Inflammatory macrophage (primary cell): ENCODE results near the gene TNFRSF17.
A peak's percentile ranks its signal among the peaks of the same experiment; 100 is the strongest.
"Not testable (repeated sequence)": the region's sequence is repeated elsewhere in the genome, so short reads cannot be mapped to it uniquely, and the experiment has no call there.

Experiments
- DNase-seq, 2 donors: peaks; one replicate each; pipeline ENCODE4 v3.0.0-alpha.2; 2020 to 2022
- total RNA-seq, 18 experiments: gene quantifications; one replicate each; lab custom pipeline; 2026; ENCODE audit warnings: mixed read lengths in 6 of 18, inconsistent platforms in 2 of 18; lab: John Stamatoyannopoulos, UW

Gene TNFRSF17
- total RNA-seq = 0 to 0.05 (median 0) reads per million in 18 experiments

DNA sequence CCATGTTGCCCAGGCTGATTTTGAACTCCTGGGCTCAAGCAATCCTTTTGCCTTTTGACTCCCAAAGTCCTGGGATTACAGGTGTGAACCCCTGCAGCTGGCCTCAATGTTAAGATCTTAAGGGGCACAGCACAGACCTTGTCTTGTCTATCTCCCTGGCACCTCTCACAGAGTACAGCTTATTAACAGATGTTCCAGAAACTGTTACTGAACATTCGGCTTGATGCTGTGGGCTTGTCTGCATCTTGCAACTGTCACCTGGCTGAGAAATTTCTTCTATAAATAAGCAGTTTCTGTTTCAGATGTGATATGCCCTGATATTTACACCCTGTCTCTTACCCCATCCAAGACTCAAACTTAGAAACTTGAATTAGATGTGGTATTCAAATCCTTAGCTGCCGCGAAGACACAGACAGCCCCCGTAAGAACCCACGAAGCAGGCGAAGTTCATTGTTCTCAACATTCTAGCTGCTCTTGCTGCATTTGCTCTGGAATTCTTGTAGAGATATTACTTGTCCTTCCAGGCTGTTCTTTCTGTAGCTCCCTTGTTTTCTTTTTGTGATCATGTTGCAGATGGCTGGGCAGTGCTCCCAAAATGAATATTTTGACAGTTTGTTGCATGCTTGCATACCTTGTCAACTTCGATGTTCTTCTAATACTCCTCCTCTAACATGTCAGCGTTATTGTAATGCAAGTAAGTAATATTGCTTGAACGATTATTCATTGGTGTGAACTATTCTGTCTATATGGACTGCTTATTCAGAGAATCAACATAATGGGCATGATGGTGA lies at the start of gene TNFRSF17:
TNFRSF17 (plus strand) TSS at position 450 of the 791 bp plus-strand sequence; CDS start at position 565, 115 bp downstream.
- DNase-seq = no peak

DNA sequence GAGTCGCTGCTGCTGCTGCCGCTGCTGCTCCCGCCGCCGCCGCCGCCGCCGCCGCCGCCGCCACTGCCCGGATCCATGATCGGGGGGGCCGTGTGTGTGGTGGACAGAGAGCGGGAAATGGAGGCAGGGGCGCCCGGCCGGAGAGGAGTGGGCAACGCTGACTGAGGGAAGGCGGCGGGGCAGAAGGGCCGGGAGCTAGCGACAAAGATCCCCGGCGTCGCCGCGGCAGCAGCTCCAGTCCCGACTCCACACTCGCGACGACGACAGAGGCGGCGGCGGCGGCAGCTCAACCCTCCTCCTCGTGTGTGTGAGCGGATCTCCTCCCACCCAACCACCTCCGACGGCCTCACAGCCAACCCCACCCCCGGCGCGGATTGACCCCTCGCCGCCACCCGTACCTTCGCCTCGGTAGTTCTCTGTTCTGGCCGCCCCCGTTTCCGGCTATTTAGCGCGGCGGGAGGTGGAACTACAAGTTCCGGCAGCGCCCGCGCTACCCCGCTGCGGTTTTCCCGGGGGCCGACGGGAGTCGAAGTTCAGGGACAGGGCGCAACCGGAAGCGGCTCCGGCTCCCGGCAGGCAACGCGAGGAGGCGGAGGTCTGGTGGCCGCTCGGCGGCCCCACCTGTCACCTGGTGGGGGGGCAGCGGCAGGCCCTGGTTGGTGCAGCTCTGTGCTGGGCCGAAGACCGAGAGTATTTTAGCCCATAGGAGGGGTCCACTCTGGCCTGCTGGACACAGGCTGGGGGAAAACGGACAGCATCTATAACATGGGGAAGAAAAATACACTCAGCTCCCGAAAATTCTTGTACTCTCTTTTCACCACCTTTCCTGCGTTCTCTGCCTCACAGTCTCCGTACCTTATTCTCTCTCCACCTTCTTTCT lies 49.1 kb upstream of the TNFRSF17 start, which contains the start of gene GSPT1:
GSPT1 (minus strand) TSS at position 313 of the 880 bp plus-strand sequence; CDS start at position 77, 236 bp downstream.
- DNase-seq = peak; percentile 99

GRCh38 chr16:11916524-11917285 lies 48.3 kb upstream of the TNFRSF17 start:
- no peak for DNase-seq

DNA sequence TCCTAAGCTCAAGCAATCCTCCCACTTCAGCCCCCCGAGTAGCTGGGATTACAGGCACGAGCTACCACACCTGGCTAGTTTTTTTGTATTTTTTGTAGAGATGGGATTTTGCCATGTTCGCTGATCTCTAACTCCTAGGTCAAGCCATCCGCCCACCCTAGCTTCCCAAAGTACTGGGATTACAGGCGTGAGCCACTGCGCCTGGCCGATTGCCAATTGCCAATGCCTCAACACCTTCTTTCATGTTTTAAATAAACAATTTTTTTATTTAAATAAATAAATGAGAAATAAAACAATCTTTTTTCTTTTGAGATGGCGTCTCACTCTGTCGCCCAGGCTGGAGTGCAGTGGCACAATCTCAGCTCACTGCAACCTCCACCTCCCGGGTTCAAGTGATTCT lies 41.0 kb upstream of the TNFRSF17 start:
- DNase-seq = not testable (repeated sequence)

DNA sequence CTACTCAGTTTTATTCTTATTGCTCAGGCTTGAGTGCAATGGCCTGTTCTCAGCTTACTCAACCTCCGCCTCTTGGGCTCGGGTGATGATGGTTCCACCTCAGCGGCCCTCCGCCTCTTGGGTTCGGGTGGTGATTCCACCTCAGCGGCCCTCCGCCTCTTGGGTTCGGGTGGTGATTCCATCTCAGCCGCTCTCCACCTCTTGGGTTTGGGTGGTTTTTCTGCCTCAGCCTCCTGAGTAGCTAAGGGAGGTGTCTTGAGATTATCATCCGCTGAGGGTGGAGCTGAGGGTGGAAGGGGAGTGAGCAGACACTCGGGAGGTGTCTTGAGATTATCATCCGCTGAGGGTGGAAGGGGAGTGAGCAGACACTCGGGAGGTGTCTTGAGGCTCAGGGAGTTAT lies 37.7 kb upstream of the TNFRSF17 start:
- DNase-seq = not testable (repeated sequence)

- DNase-seq = not testable (repeated sequence)
Measured at GRCh38 chr16:11941945-11942344, 23.1 kb upstream of the TNFRSF17 start, which contains the start of gene NPIPB2. TSS of gene NPIPB2 (minus strand) at chr16:11942045. CDS start at chr16:11942045, 0 bp downstream.

DNA sequence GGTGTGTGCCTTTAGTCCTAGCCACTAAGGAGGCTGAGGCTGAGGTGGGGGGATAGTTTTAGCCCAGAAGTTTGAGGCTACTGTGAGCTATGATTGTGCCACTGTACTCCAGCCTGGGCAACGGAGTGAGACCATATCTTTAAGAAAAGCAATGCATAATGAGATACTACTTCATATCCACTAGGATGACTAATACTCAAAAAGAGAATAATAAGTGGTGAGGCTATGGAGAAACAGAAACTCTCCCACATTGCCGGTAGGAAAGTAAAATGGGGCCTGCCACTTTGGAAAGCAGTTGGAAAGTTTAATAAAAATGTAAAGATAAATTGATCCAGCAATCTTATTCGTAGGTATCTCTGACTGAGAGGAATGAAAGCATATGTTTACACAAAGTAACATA lies 18.6 kb upstream of the TNFRSF17 start:
- no peak for DNase-seq

- DNase-seq = no peak
Measured at GRCh38 chr16:11948819-11949218, 16.2 kb upstream of the TNFRSF17 start.

GRCh38 chr16:11949527-11949926 lies 15.5 kb upstream of the TNFRSF17 start:
- DNase-seq = peak; percentile 53 to 60

DNA sequence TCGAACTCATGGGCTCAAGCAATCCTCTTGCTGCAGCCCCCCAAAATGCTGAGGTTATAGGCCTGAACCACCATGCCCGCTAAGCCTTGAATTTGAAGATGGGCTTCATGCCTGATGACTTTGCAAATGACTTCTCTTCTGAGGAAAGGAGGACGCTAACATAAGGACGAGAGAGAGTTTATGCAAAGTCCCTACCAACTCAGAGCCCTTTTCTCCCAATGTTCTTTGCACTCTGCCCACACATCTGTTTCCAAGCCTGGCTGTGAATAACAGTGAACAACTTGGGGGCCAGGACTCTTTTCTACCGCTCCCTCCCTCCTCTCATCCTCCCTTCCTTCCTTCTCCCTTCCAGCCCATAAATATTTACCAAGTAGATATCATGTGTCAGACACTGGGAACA lies 14.6 kb upstream of the TNFRSF17 start:
- DNase-seq = no peak

GRCh38 chr16:11953576-11953975 lies 11.4 kb upstream of the TNFRSF17 start:
- DNase-seq = not testable (repeated sequence)

- DNase-seq = no peak
Measured at GRCh38 chr16:11955713-11956123, 9.3 kb upstream of the TNFRSF17 start.

DNA sequence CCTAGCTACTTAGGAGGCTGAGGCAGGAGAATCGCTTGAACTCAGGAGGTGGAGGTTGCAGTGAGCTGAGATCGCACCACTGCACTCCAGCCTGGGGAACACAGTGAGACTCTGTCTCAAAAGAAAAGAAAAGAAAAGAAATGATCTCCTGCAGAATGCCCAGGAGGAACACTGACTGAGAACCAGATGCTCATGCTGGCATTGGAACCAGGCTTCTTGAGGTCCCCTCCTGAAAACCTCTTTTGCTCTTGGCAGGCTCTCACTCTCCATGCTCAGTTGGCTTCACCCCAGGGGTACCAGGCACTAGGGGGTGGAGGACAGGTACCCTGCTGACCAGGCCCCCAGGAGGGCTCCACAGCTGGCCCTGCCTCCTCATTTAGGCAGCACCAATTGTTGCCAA lies 8.5 kb upstream of the TNFRSF17 start:
- DNase-seq = no peak

DNA sequence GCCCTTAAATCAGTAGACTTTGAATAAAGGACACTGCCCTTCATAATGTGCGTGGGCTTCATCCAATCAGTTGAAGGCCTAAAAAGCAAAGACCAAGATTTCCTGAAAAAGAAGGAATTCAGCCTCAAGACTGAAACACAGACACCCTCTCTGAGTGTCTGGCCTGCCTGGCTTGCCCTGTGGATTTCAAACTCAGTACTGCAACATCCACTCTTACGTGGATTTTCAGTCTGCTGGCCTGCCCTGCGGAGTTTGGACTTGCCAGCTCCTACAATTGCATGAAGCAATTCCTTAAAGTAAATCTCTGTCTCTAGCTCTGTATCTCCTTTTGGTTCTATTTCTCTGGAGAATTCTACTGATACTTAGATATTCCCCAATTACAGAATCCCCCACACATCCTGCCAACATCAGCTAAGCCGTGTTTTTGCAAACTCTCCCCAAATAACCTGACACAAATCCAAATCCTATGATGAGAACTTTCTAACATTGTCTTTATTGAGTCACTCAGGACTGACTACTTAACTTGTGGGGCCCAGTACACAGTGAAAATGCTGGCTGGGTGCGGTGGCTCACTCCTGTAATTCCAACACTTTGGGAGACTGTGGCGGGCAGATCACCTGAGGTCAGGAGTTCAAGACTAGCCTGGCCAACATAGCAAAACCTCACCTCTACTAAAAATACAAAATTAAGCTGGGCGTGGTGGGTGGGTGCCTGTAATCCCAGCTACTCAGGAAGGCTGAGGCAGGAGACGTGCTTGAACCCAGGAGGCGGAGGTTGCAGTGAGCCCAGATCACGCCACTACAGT lies 7.2 kb upstream of the TNFRSF17 start:
- DNase-seq = no peak

- DNase-seq = not testable (repeated sequence)
Measured at GRCh38 chr16:11962457-11962856, 2.6 kb upstream of the TNFRSF17 start.

- DNase-seq = not testable (repeated sequence)
Measured at GRCh38 chr16:11962978-11963377, 2.0 kb upstream of the TNFRSF17 start.

DNA sequence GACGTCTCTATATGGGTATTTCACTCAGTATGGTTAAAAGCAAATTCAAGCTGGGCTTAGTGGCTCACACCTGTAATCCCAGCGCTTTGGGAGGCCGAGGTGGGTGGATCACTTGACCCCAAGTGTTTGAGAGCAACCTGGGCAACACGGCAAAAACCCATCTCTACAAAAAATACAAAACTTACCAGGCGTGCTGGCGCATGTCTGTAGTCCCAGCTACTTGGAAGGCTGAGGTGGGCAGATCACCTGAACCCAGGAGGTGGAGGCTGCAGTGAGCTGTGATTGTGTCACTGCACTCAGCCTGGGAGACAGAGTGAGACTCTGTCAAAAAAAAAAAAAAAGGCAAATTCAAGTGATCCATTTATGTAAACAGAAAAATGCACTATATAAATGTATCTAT lies 1.3 kb upstream of the TNFRSF17 start:
- no peak for DNase-seq

GRCh38 chr16:11966173-11966572 lies 1.2 kb downstream of the TNFRSF17 start:
- DNase-seq = no peak

DNA sequence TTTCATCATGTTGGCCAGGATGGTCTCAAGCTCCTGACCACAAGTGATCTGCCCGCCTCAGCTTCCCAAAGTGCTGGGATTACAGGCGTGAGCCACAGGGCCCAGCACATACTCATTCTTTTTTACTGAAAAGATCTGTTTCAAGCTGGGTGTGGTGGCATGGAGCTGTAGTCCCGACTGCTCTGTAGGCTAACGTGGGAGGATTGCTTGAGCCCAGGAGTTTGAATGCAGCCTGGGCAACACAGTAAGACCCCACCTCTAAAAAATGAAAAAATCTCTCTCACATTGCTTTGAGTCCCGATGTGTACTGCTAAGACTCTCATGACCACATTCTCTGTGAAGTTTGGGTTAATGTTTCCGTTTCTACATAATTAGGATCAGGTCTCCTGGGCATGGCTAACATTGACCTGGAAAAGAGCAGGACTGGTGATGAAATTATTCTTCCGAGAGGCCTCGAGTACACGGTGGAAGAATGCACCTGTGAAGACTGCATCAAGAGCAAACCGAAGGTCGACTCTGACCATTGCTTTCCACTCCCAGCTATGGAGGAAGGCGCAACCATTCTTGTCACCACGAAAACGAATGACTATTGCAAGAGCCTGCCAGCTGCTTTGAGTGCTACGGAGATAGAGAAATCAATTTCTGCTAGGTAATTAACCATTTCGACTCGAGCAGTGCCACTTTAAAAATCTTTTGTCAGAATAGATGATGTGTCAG lies 2.3 kb downstream of the TNFRSF17 start:
- DNase-seq = no peak

DNA sequence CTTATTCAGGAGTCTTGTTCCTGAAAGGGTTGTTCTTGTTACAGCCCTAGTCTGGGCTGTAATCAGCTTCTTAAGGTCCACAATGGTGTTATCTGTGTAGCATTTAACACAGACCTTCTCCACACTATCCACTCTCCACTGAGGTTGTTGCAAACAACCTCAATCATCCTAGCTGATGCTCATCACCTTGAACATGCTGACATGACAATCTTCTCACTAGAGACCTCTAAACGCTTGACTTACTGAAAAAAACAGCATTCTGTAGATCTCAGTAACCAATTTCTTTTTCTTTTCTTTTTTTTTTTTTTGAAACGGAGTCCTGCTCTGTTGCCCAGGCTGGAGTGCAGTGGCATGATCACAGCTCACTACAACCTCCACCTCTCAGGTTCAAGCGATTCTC lies 3.6 kb downstream of the TNFRSF17 start:
- DNase-seq = no peak

DNA sequence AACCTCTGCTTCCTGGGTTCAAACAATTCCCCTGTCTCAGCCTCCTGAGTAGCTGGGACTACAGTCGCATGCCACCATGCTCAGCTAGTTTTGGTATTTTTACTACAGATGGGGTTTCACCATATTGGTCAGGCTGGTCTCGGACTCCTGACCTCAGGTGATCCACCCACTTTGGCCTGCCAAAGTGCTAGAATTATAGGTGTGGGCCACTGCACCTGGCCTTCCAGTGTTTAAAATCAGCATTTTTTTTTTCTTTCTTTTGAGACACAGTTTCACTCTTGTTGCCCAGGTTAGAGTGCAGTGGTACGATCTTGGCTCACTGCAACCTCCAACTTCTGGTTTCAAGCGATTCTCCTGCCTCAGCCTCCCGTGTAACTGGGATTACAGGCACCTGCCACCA lies 5.3 kb downstream of the TNFRSF17 start:
- DNase-seq = not testable (repeated sequence)
